ENCODE data around the gene TRIM9.

DNA sequence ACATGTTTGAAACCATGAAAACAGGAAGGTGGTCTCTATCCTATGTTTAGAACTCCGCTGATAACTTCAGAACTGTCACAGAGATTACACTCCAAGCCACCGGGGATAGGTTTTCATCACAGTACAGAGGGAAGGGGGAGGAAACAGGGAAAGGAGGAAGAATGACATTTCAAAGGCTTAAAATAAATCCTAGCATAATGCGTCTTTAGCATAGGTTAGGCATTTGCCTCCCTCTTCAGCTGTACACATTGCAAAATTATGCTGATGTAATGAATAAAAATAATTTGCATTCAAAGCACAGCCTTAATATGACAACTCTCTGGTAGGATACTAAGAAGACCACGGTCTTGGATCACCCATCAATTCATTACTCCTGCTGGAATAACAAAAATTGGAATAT lies 96.3 kb downstream of the TRIM9 start:
- TF ChIP-seq CTCF (IDR thresholded peaks at IDR 0.05) (no peak), POLR2A (IDR thresholded peaks at IDR 0.05) (no peak)
